HepG2 (cell line): ENCODE results near the gene CC2D1B. TPM values are rescaled to one million over a fixed set of nuclear protein-coding genes. Genes with fewer than 3 reads are reported as not detected.

Experiments used
- CBFB ChIP-seq: sonication (generic); formaldehyde crosslinking; IDR thresholded peaks from 2 replicates; pipeline ENCODE4 v1.4.0; 2020; ENCODE audit warnings: missing genetic modification reagents
- CBX5 ChIP-seq: sonication (generic); formaldehyde crosslinking; IDR thresholded peaks from 2 replicates; pipeline ENCODE4 v1.4.0; 2020; ENCODE audit warnings: missing genetic modification reagents, borderline replicate concordance
- ETV5 ChIP-seq: IDR thresholded peaks from 2 replicates; pipeline ENCODE4 v1.6.1; 2018; ENCODE audit warnings: missing biosample characterization, missing genetic modification reagents, inconsistent platforms, borderline replicate concordance
- FOXA3 ChIP-seq: IDR thresholded peaks from 2 replicates; pipeline ENCODE4 v1.6.1; 2016; ENCODE audit warnings: missing genetic modification reagents, missing compliant biosample characterization
- GATAD1 ChIP-seq: IDR thresholded peaks from 2 replicates; pipeline ENCODE4 v1.6.1; 2016; ENCODE audit warnings: missing genetic modification reagents, missing compliant biosample characterization
- MIXL1 ChIP-seq: IDR thresholded peaks from 2 replicates; pipeline ENCODE4 v1.6.1; 2016
- PHF20 ChIP-seq: sonication (generic); formaldehyde crosslinking; IDR thresholded peaks from 2 replicates; pipeline ENCODE4 v1.5.0; 2020; ENCODE audit warnings: mild to moderate bottlenecking, missing genetic modification reagents
- PRPF4 ChIP-seq: fragments of 200-400 bp; formaldehyde crosslinking; IDR thresholded peaks from 2 replicates; pipeline ENCODE4 v1.6.1; 2016; ENCODE audit warnings: low read length, low read depth; ENCODE audit not compliant: poor library complexity, severe bottlenecking
- SOX6 ChIP-seq, 2 experiments: fragments of 450-650 bp in 1 of 2; sonication (generic) in 1 of 2; formaldehyde crosslinking in 1 of 2; IDR thresholded peaks; 2 replicates each; pipeline versions ENCODE4 v1.4.0 to v1.6.1; 2017 to 2020; ENCODE audit warnings: antibody characterized with exemption in 1 of 2, mild to moderate bottlenecking in 1 of 2, missing genetic modification reagents in 1 of 2
- TOPORS ChIP-seq: sonication (generic); formaldehyde crosslinking; IDR thresholded peaks from 2 replicates; pipeline ENCODE4 v1.8.0; 2023; ENCODE audit warnings: mild to moderate bottlenecking, missing genetic modification reagents
- YEATS2 ChIP-seq: sonication (generic); formaldehyde crosslinking; IDR thresholded peaks from 2 replicates; pipeline ENCODE4 v1.4.0; 2020; ENCODE audit warnings: missing genetic modification reagents, borderline replicate concordance
- ZFP82 ChIP-seq: sonication (generic); formaldehyde crosslinking; IDR thresholded peaks from 2 replicates; pipeline ENCODE4 v1.5.1; 2020; ENCODE audit warnings: mild to moderate bottlenecking, missing genetic modification reagents, borderline replicate concordance
- ZNF263 ChIP-seq: sonication (generic); formaldehyde crosslinking; IDR thresholded peaks from 2 replicates; pipeline ENCODE4 v1.4.0; 2020; ENCODE audit warnings: missing genetic modification reagents
- ZNF296 ChIP-seq: sonication (generic); formaldehyde crosslinking; conservative IDR thresholded peaks from 2 replicates; pipeline ENCODE4 v1.5.0; 2020; ENCODE audit warnings: mild to moderate bottlenecking, missing genetic modification reagents
- ZNF382 ChIP-seq: sonication (generic); formaldehyde crosslinking; IDR thresholded peaks from 2 replicates; pipeline ENCODE4 v1.5.0; 2020; ENCODE audit warnings: missing genetic modification reagents, mild to moderate bottlenecking, borderline replicate concordance
- polyA plus RNA-seq, 8 experiments: library from polyadenylated mRNA; depleted of rRNA in 3 of 8; stranded (reverse) in 7 of 8; unstranded in 1 of 8; fragments of >200 nt; fragmentation: Illumina TruSeq in 4 of 8; extraction: Trizol in 4 of 8; gene quantifications; 2 replicates each; pipeline versions ENCODE4 v1.2.1 to v1.2.3, GENCODE V29; 2011 to 2016; ENCODE audit warnings: low read depth in 4 of 8, missing spikeins in 1 of 8, mixed read lengths in 1 of 8; ENCODE audit not compliant: insufficient read depth in 1 of 8
- total RNA-seq, 5 experiments: library from RNA; depleted of rRNA; stranded (reverse); fragments of >200 nt; fragmentation: Illumina TruSeq; extraction: Trizol; gene quantifications; 2 replicates each; pipeline ENCODE4 v1.2.3, GENCODE V29; 2016; ENCODE audit warnings: low read depth in 1 of 5
- TF ChIP-seq, protein P1 (sequence below), 2 experiments: sonication (generic) in 1 of 2; formaldehyde crosslinking in 1 of 2; IDR thresholded peaks; 2 replicates each; pipeline versions ENCODE4 v1.4.0 to v1.6.1; 2016 to 2020; ENCODE audit warnings: borderline replicate concordance in 1 of 2, low read depth in 1 of 2, mild to moderate bottlenecking in 1 of 2, missing genetic modification reagents in 1 of 2
- TF ChIP-seq, protein P2 (sequence below): sonication (generic); formaldehyde crosslinking; IDR thresholded peaks from 2 replicates; pipeline ENCODE4 v1.5.0; 2020; ENCODE audit warnings: missing genetic modification reagents, mild to moderate bottlenecking, borderline replicate concordance
- TF ChIP-seq, protein P3 (sequence below): sonication (generic); formaldehyde crosslinking; conservative IDR thresholded peaks from 2 replicates; pipeline ENCODE4 v1.4.0; 2020; ENCODE audit warnings: missing genetic modification reagents
- TF ChIP-seq, protein P4 (sequence below), 2 experiments: sonication (generic) in 1 of 2; formaldehyde crosslinking in 1 of 2; IDR thresholded peaks; 2 replicates each; pipeline versions ENCODE4 v1.4.0 to v1.6.1; 2018 to 2020; ENCODE audit warnings: missing genetic modification reagents in 2 of 2, borderline replicate concordance in 1 of 2, low read depth in 1 of 2, mild to moderate bottlenecking in 1 of 2, missing biosample characterization in 1 of 2

CC2D1B gene
- total and polyA plus RNA-seq, 2 of the 13 experiments (the other 11 are each of a cell fraction or from before 2014, with no cell fraction given), result 7.2 to 19.2 TPM

DNA sequence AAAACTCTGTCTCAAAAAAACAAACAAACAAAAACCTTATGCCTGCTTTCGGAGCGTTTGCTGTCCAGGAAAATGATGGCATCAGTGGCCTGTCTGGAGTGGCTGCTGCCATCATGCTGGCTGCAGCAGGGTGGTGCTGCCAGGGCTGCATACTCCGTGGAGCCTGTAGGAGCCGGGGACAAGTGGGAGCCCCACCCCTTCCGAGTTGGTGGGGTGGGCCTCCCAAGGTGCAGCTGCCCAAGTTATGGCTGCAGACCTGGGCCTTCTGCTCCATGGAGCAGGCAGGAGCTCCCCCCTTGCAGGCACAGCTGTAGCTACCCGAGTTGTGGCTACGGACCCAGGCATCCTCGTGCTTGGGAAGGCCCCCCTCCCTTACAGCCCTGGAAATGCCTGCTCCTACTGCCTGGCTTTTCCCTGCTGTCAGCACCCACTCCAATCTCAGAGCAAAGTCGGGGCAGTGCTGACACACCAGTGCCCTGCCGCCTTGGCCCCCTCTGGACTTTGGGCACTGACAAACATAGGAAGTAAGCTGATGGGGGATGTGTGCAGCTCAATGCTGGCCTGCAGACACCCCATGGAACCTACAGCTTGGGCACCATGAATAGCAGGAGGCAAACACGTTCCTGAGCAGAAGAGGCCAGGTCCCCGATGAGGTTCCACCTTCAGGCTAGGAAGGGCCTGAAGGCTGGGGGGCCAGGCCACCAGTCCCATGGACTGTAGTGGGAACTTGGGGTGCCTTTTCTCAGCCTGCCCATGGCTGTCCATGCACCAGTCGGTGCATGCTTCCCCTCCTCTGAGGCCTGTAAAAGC is 60.4 kb downstream of the CC2D1B start (continued):
- TF ChIP-seq, protein P1, sequence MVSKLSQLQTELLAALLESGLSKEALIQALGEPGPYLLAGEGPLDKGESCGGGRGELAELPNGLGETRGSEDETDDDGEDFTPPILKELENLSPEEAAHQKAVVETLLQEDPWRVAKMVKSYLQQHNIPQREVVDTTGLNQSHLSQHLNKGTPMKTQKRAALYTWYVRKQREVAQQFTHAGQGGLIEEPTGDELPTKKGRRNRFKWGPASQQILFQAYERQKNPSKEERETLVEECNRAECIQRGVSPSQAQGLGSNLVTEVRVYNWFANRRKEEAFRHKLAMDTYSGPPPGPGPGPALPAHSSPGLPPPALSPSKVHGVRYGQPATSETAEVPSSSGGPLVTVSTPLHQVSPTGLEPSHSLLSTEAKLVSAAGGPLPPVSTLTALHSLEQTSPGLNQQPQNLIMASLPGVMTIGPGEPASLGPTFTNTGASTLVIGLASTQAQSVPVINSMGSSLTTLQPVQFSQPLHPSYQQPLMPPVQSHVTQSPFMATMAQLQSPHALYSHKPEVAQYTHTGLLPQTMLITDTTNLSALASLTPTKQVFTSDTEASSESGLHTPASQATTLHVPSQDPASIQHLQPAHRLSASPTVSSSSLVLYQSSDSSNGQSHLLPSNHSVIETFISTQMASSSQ (IDR thresholded peaks at IDR 0.05; ENCODE audit: low read depth), result no peak
- TF ChIP-seq, protein P1 (CRISPR knock-in tag; IDR thresholded peaks at IDR 0.05; ENCODE audit: borderline replicate concordance), result no peak; the same call in 1 of the 2 replicates
- TF ChIP-seq SOX6 (IDR thresholded peaks at IDR 0.05) (no peak), SOX6 (CRISPR knock-in tag; IDR thresholded peaks at IDR 0.05) (peak; percentile 41; the same call in 1 of the 2 replicates), CBFB (CRISPR knock-in tag) (peak; percentile 35; the same call in 1 of the 2 replicates), YEATS2 (CRISPR knock-in tag) (no peak), TOPORS (CRISPR knock-in tag) (peak; percentile 21; the same call in 1 of the 2 replicates), PRPF4 (no peak), GATAD1 (peak; percentile 21; the same call in 1 of the 2 replicates), ZFP82 (CRISPR knock-in tag) (no peak), CBX5 (CRISPR knock-in tag) (no peak), ZNF263 (CRISPR knock-in tag) (no peak), FOXA3 (peak; percentile 64), ETV5 (peak; percentile 80), ZNF296 (CRISPR knock-in tag) (no peak), ZNF382 (CRISPR knock-in tag) (no peak), MIXL1 (CRISPR knock-in tag) (peak; percentile 36; the same call in 1 of the 2 replicates), PHF20 (CRISPR knock-in tag) (0 out of 2 replicates have a peak, but pooled peaks have one; percentile 33)
- TF ChIP-seq, protein P2, sequence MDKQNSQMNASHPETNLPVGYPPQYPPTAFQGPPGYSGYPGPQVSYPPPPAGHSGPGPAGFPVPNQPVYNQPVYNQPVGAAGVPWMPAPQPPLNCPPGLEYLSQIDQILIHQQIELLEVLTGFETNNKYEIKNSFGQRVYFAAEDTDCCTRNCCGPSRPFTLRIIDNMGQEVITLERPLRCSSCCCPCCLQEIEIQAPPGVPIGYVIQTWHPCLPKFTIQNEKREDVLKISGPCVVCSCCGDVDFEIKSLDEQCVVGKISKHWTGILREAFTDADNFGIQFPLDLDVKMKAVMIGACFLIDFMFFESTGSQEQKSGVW (CRISPR knock-in tag), result no peak
- TF ChIP-seq, protein P3, sequence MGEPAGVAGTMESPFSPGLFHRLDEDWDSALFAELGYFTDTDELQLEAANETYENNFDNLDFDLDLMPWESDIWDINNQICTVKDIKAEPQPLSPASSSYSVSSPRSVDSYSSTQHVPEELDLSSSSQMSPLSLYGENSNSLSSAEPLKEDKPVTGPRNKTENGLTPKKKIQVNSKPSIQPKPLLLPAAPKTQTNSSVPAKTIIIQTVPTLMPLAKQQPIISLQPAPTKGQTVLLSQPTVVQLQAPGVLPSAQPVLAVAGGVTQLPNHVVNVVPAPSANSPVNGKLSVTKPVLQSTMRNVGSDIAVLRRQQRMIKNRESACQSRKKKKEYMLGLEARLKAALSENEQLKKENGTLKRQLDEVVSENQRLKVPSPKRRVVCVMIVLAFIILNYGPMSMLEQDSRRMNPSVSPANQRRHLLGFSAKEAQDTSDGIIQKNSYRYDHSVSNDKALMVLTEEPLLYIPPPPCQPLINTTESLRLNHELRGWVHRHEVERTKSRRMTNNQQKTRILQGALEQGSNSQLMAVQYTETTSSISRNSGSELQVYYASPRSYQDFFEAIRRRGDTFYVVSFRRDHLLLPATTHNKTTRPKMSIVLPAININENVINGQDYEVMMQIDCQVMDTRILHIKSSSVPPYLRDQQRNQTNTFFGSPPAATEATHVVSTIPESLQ (CRISPR knock-in tag), result no peak
- TF ChIP-seq, protein P4, sequence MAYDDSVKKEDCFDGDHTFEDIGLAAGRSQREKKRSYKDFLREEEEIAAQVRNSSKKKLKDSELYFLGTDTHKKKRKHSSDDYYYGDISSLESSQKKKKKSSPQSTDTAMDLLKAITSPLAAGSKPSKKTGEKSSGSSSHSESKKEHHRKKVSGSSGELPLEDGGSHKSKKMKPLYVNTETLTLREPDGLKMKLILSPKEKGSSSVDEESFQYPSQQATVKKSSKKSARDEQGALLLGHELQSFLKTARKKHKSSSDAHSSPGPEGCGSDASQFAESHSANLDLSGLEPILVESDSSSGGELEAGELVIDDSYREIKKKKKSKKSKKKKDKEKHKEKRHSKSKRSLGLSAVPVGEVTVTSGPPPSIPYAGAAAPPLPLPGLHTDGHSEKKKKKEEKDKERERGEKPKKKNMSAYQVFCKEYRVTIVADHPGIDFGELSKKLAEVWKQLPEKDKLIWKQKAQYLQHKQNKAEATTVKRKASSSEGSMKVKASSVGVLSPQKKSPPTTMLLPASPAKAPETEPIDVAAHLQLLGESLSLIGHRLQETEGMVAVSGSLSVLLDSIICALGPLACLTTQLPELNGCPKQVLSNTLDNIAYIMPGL (CRISPR knock-in tag; IDR thresholded peaks at IDR 0.05; ENCODE audit: borderline replicate concordance in 1 of 2, low read depth in 1 of 2), result no peak
